ENCODE results near the gene VAT1. TPM values are rescaled to one million over a fixed set of nuclear protein-coding genes. Genes with fewer than 3 reads are reported as not detected.
A peak's percentile ranks its signal among the peaks of the same experiment; 100 is the strongest.

The VAT1 gene
- total and polyA plus RNA-seq, 9 of the 15 experiments (the other 6 are each of a cell fraction or from before 2014, with no cell fraction given) = 29.4 to 153 (median 66.7) TPM

- TF ChIP-seq ZNF318 (IDR thresholded peaks at IDR 0.05; ENCODE audit: borderline replicate concordance in 1 of 2, low read depth in 1 of 2) (peak in 1 of 2 experiments; percentile 86; a peak in 1 of 4 replicates), ZNF124 (CRISPR knock-in tag; IDR thresholded peaks at IDR 0.05) (no peak), CUX1 (CRISPR knock-in tag; IDR thresholded peaks at IDR 0.05) (no peak), ZNF23 (CRISPR knock-in tag; IDR thresholded peaks at IDR 0.05) (no peak), ZBTB33 (CRISPR knock-in tag; IDR thresholded peaks at IDR 0.05) (no peak), ZNF224 (CRISPR knock-in tag; IDR thresholded peaks at IDR 0.05) (no peak), ATF1 (CRISPR knock-in tag; IDR thresholded peaks at IDR 0.05) (no peak), ATF1 (tag; IDR thresholded peaks at IDR 0.05) (peak; percentile 77), NBN (IDR thresholded peaks at IDR 0.05; ENCODE audit: low read depth) (no peak), MTA3 (IDR thresholded peaks at IDR 0.05; ENCODE audit: borderline replicate concordance) (no peak), TEAD4 (IDR thresholded peaks at IDR 0.05; ENCODE audit: low read length) (no peak), TEAD4 (CRISPR knock-in tag; IDR thresholded peaks at IDR 0.05; ENCODE audit: borderline replicate concordance) (no peak), DNMT1 (IDR thresholded peaks at IDR 0.05) (no peak)
These were observed 53.1 kb downstream of the VAT1 start (continued) for GRCh38 chr17:42969001-42969581.

All from K562 (cell line).